Activated CD8-positive, alpha-beta T cell treated with anti-CD3 and anti-CD28 coated beads for 36 hours (primary cell): ENCODE data around the gene SLC25A48. TPM values are rescaled to one million over a fixed set of nuclear protein-coding genes. Genes with fewer than 3 reads are reported as not detected.

ENCODE experiments used
- ATAC-seq: fragments of 200-7000 bp; cut with Tn5 transposase; one replicate; pipeline ENCODE4 v1.10.0; 2021; ENCODE audit warnings: mild to moderate bottlenecking, moderate library complexity
- CTCF ChIA-PET: fragments of 350-600 bp; sonication (Branson Sonifier 250); formaldehyde crosslinking; loops from one replicate; lab custom pipeline; 2021; ENCODE audit warnings: antibody characterized with exemption; lab: Charles Lee
- POLR2A ChIA-PET: fragments of 350-600 bp; sonication (Branson Sonifier 250); formaldehyde crosslinking; loops from one replicate; lab custom pipeline; 2021; ENCODE audit warnings: antibody characterized with exemption; lab: Charles Lee
- DNase-seq: peaks from one replicate; pipeline ENCODE4 v3.0.0-alpha.2; 2020
- H3K27ac Mint-ChIP-seq: one replicate; pipeline ENCODE4 v1.8.0; 2021; ENCODE audit warnings: mild to moderate bottlenecking, mixed read lengths
- H3K27me3 Mint-ChIP-seq: one replicate; pipeline ENCODE4 v1.8.0; 2021; ENCODE audit warnings: mixed read lengths
- H3K36me3 Mint-ChIP-seq: one replicate; pipeline ENCODE4 v1.8.0; 2021; ENCODE audit warnings: low read depth, mixed read lengths
- H3K4me1 Mint-ChIP-seq: one replicate; pipeline ENCODE4 v1.8.0; 2021; ENCODE audit warnings: low read depth, mixed read lengths
- H3K4me3 Mint-ChIP-seq: one replicate; pipeline ENCODE4 v1.8.0; 2021; ENCODE audit warnings: mild to moderate bottlenecking, moderate library complexity, mixed read lengths
- H3K9me3 Mint-ChIP-seq: one replicate; pipeline ENCODE4 v1.8.0; 2021; ENCODE audit warnings: mixed read lengths
- CTCF ChIP-seq: fragments of 200-600 bp; IDR thresholded peaks from one replicate; pipeline ENCODE4 v1.8.0; 2022; ENCODE audit warnings: antibody characterized with exemption, mild to moderate bottlenecking
- intact Hi-C: fragments of 100-400 bp; cut with micrococcal nuclease; formaldehyde crosslinking; loops from one replicate; pipeline ENCODE4 v1.10.0; 2022
- total RNA-seq, 2 experiments: library from RNA; stranded (reverse); gene quantifications; one replicate each; pipeline ENCODE4 v1.2.3, GENCODE V29; 2021

Gene SLC25A48
- total RNA-seq, 2 experiments from 2014 or later, result not detected

GRCh38 chr5:135847976-135848375 lies 13.5 kb downstream of the SLC25A48 start:
- POLR2A ChIA-PET, result no interaction called here
- Mint-ChIP-seq H3K9me3 (no peaks in the 10 kb centered on the region), H3K27ac (no peak overlapping the region), H3K36me3 (no peaks in the 10 kb centered on the region), H3K27me3 (no peaks in the 10 kb centered on the region), H3K4me1 (no peaks in the 10 kb centered on the region), H3K4me3 (no peak overlapping the region)
- CTCF ChIA-PET, result no interaction called here
- no peak for TF ChIP-seq CTCF
- DNase-seq (no peak), ATAC-seq (no peak)
- intact Hi-C loops, result no loop called here

GRCh38 chr5:135850231-135850630 lies 15.8 kb downstream of the SLC25A48 start:
- H3K27me3 Mint-ChIP-seq, result peaks cover 2% of the 10 kb centered on the region
- intact Hi-C loops, result no loop called here
- H3K36me3 Mint-ChIP-seq, result no peaks in the 10 kb centered on the region
- DNase-seq (no peak), ATAC-seq (no peak)
- H3K4me3 Mint-ChIP-seq, result no peak overlapping the region
- ChIA-PET CTCF (no interaction called here), POLR2A (no interaction called here)
- H3K27ac Mint-ChIP-seq, result no peak overlapping the region
- H3K4me1 Mint-ChIP-seq, result no peaks in the 10 kb centered on the region
- TF ChIP-seq CTCF, result no peak
- no peaks in the 10 kb centered on the region for H3K9me3 Mint-ChIP-seq

GRCh38 chr5:135850671-135851070 lies 16.2 kb downstream of the SLC25A48 start:
- TF ChIP-seq CTCF, result no peak
- no peak overlapping the region for H3K4me3 Mint-ChIP-seq
- ChIA-PET POLR2A (no interaction called here), CTCF (no interaction called here)
- no peaks in the 10 kb centered on the region for H3K9me3 Mint-ChIP-seq
- ATAC-seq (no peak), DNase-seq (no peak)
- intact Hi-C loops, result no loop called here
- no peaks in the 10 kb centered on the region for H3K4me1 Mint-ChIP-seq
- peaks cover 4% of the 10 kb centered on the region for H3K27me3 Mint-ChIP-seq
- no peaks in the 10 kb centered on the region for H3K36me3 Mint-ChIP-seq
- H3K27ac Mint-ChIP-seq, result no peak overlapping the region

- no peak overlapping the region for H3K4me3 Mint-ChIP-seq
Measured at GRCh38 chr5:135851186-135851914, 16.9 kb downstream of the SLC25A48 start.

More at GRCh38 chr5:135851186-135851914, 16.9 kb downstream of the SLC25A48 start:
- Mint-ChIP-seq H3K4me1 (no peaks in the 10 kb centered on the region), H3K27ac (no peak overlapping the region), H3K27me3 (peaks cover 6% of the 10 kb centered on the region), H3K36me3 (no peaks in the 10 kb centered on the region), H3K9me3 (no peaks in the 10 kb centered on the region)
- POLR2A ChIA-PET, result no interaction called here
- DNase-seq (no peak), ATAC-seq (no peak)
- intact Hi-C loops, result no loop called here
- no peak for TF ChIP-seq CTCF
- CTCF ChIA-PET, result no interaction called here
